Measurements from ENCODE around the gene OTULINL.

Gene OTULINL

GRCh38 chr5:14557791-14558415 lies 23.7 kb upstream of the OTULINL start:
- Histone ChIP-seq H3K36me3 (ENCODE audit: control insufficient read depth, insufficient read depth, low read length) (no peaks in the 10 kb centered on the region), H3K4me1 (ENCODE audit: control insufficient read depth, insufficient read depth, low read length) (no peaks in the 10 kb centered on the region), H3K27me3 (ENCODE audit: control insufficient read depth, insufficient read depth, low read length) (no peaks in the 10 kb centered on the region), H3K9ac (ENCODE audit: low read depth, low read length) (no peak overlapping the region), H3K4me3 (ENCODE audit: low read depth, low read length) (no peak overlapping the region), H3K27ac (ENCODE audit: low read depth, low read length) (no peak overlapping the region), H3K9me3 (ENCODE audit: control insufficient read depth, insufficient read depth, low read length) (no peaks in the 10 kb centered on the region)

DNA sequence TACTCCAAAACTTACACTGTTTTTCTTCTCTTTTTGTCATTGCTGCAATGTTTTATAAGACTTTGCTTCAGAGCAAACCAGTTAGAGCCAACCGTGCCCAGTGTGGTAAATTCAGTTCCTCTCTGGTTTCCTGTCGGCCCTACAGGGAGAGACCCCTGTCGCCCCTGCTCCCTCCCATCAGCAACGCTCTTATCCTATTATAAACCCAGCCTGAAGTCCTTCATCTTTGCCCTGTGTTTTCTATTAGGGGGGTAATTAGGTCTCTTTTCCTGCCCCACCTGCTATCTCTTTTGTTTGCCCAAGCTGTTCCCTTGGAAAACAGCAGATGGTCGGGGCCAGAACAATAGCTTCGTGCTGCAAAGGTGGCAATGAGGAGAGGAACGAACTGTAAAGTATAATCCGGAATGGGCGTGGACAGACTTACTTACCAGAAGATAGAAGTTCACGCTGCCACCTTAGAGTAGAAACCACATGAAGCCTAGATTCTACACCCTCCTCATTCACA lies 21.4 kb upstream of the OTULINL start:
- Histone ChIP-seq H3K4me3 (ENCODE audit: low read depth, low read length) (no peak overlapping the region), H3K27me3 (ENCODE audit: control insufficient read depth, insufficient read depth, low read length) (no peaks in the 10 kb centered on the region), H3K27ac (ENCODE audit: low read depth, low read length) (no peak overlapping the region), H3K9me3 (ENCODE audit: control insufficient read depth, insufficient read depth, low read length) (no peaks in the 10 kb centered on the region), H3K9ac (ENCODE audit: low read depth, low read length) (no peak overlapping the region), H3K36me3 (ENCODE audit: control insufficient read depth, insufficient read depth, low read length) (no peaks in the 10 kb centered on the region), H3K4me1 (ENCODE audit: control insufficient read depth, insufficient read depth, low read length) (no peaks in the 10 kb centered on the region)

DNA sequence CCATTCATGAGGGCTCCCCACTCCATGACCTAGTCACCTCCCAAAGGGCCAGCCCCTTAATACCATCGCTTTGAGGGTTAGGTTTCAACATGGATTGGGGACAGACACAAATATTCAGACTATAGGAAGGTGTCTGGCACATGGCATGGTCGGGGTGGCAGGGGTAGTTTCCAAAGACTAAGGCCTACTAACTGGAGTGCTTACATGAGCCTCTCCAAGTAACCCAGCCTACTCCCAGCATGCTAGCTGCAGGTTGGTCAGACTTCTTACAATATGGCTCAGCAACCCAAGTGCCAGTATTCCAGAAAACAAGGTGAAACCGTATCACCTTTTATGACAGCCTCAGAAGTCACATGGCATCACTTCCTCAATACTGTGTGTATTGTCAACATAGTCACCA lies 19.9 kb upstream of the OTULINL start:
- Histone ChIP-seq H3K9me3 (ENCODE audit: control insufficient read depth, insufficient read depth, low read length) (no peaks in the 10 kb centered on the region), H3K27ac (ENCODE audit: low read depth, low read length) (no peak overlapping the region), H3K36me3 (ENCODE audit: control insufficient read depth, insufficient read depth, low read length) (no peaks in the 10 kb centered on the region), H3K4me3 (ENCODE audit: low read depth, low read length) (no peak overlapping the region), H3K9ac (ENCODE audit: low read depth, low read length) (no peak overlapping the region), H3K4me1 (ENCODE audit: control insufficient read depth, insufficient read depth, low read length) (no peaks in the 10 kb centered on the region), H3K27me3 (ENCODE audit: control insufficient read depth, insufficient read depth, low read length) (no peaks in the 10 kb centered on the region)

DNA sequence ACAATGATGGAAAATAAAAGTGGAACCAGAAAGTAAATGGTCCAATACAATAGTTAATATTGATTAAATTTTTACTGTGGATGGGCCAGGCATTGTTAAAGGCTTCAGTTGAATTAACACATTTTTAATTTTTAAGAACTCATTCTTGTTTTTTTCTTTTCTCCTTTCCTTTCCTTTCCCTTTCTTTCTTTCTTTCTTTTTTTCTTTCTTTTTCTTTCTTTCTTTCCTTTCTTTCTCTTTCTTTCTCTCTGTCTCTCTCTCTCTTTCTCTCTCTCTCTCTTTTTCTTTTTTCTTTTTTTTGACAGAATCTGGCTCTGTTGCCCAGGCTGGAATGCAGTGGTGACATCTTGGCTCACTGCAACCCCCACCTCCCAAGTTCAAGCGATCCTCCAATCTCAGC lies 13.3 kb upstream of the OTULINL start:
- H3K4me3 ChIP-seq (ENCODE audit: low read depth, low read length), result no peak overlapping the region
- no peaks in the 10 kb centered on the region for H3K36me3 ChIP-seq (ENCODE audit: control insufficient read depth, insufficient read depth, low read length)
- peaks cover 3% of the 10 kb centered on the region; the same call in 1 of the 2 replicates for H3K4me1 ChIP-seq (ENCODE audit: control insufficient read depth, insufficient read depth, low read length)
- H3K27me3 ChIP-seq (ENCODE audit: control insufficient read depth, insufficient read depth, low read length), result no peaks in the 10 kb centered on the region
- no peak overlapping the region for H3K27ac ChIP-seq (ENCODE audit: low read depth, low read length)
- H3K9ac ChIP-seq (ENCODE audit: low read depth, low read length), result no peak overlapping the region
- no peaks in the 10 kb centered on the region; the same call in 1 of the 2 replicates for H3K9me3 ChIP-seq (ENCODE audit: control insufficient read depth, insufficient read depth, low read length)

GRCh38 chr5:14569948-14570691 lies 11.5 kb upstream of the OTULINL start:
- no peaks in the 10 kb centered on the region; the same call in 1 of the 2 replicates for H3K9me3 ChIP-seq (ENCODE audit: control insufficient read depth, insufficient read depth, low read length)
- no peaks in the 10 kb centered on the region for H3K27me3 ChIP-seq (ENCODE audit: control insufficient read depth, insufficient read depth, low read length)
- H3K4me1 ChIP-seq (ENCODE audit: control insufficient read depth, insufficient read depth, low read length), result peaks cover 3% of the 10 kb centered on the region; the same call in 1 of the 2 replicates
- H3K36me3 ChIP-seq (ENCODE audit: control insufficient read depth, insufficient read depth, low read length), result no peaks in the 10 kb centered on the region
- H3K9ac ChIP-seq (ENCODE audit: low read depth, low read length), result no peak overlapping the region
- no peak overlapping the region for H3K27ac ChIP-seq (ENCODE audit: low read depth, low read length)
- no peak overlapping the region for H3K4me3 ChIP-seq (ENCODE audit: low read depth, low read length)

DNA sequence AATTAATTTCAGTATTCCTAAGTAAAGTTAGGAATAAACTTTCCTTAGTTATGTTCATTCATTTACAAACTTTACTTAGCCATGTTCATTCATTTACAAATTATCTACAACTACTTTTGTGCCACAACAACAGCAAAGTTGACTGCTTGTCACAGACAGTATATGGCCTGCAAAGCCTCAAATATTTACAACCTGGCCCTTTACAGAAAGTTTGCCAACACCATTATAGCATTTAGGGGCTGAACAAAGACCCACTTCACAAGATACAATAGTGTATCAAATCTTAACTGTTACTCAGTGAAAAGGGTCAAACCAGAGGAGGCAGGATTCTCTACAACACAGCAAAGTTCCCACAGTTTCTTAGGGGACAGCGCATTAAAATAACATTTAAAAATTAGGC lies 9.7 kb upstream of the OTULINL start:
- Histone ChIP-seq H3K9ac (ENCODE audit: low read depth, low read length) (no peak overlapping the region), H3K27me3 (ENCODE audit: control insufficient read depth, insufficient read depth, low read length) (no peaks in the 10 kb centered on the region), H3K4me3 (ENCODE audit: low read depth, low read length) (no peak overlapping the region), H3K27ac (ENCODE audit: low read depth, low read length) (no peak overlapping the region), H3K9me3 (ENCODE audit: control insufficient read depth, insufficient read depth, low read length) (no peaks in the 10 kb centered on the region; the same call in 1 of the 2 replicates), H3K4me1 (ENCODE audit: control insufficient read depth, insufficient read depth, low read length) (peaks cover 3% of the 10 kb centered on the region; the same call in 1 of the 2 replicates), H3K36me3 (ENCODE audit: control insufficient read depth, insufficient read depth, low read length) (no peaks in the 10 kb centered on the region)

GRCh38 chr5:14572385-14572784 lies 9.2 kb upstream of the OTULINL start:
- peaks cover 3% of the 10 kb centered on the region; the same call in 1 of the 2 replicates for H3K4me1 ChIP-seq (ENCODE audit: control insufficient read depth, insufficient read depth, low read length)
- H3K36me3 ChIP-seq (ENCODE audit: control insufficient read depth, insufficient read depth, low read length), result no peaks in the 10 kb centered on the region
- no peak overlapping the region for H3K27ac ChIP-seq (ENCODE audit: low read depth, low read length)
- no peak overlapping the region for H3K4me3 ChIP-seq (ENCODE audit: low read depth, low read length)
- no peaks in the 10 kb centered on the region; the same call in 1 of the 2 replicates for H3K9me3 ChIP-seq (ENCODE audit: control insufficient read depth, insufficient read depth, low read length)
- H3K27me3 ChIP-seq (ENCODE audit: control insufficient read depth, insufficient read depth, low read length), result no peaks in the 10 kb centered on the region
- H3K9ac ChIP-seq (ENCODE audit: low read depth, low read length), result no peak overlapping the region

- H3K9me3 ChIP-seq (ENCODE audit: control insufficient read depth, insufficient read depth, low read length), result no peaks in the 10 kb centered on the region; the same call in 1 of the 2 replicates
- no peaks in the 10 kb centered on the region for H3K36me3 ChIP-seq (ENCODE audit: control insufficient read depth, insufficient read depth, low read length)
- no peak overlapping the region for H3K4me3 ChIP-seq (ENCODE audit: low read depth, low read length)
- no peaks in the 10 kb centered on the region for H3K27me3 ChIP-seq (ENCODE audit: control insufficient read depth, insufficient read depth, low read length)
- H3K27ac ChIP-seq (ENCODE audit: low read depth, low read length), result no peak overlapping the region
- no peak overlapping the region for H3K9ac ChIP-seq (ENCODE audit: low read depth, low read length)
- peaks cover 3% of the 10 kb centered on the region; the same call in 1 of the 2 replicates for H3K4me1 ChIP-seq (ENCODE audit: control insufficient read depth, insufficient read depth, low read length)
Measured at GRCh38 chr5:14572836-14573235, 8.8 kb upstream of the OTULINL start.

- H3K27ac ChIP-seq (ENCODE audit: low read depth, low read length), result no peak overlapping the region
- H3K9me3 ChIP-seq (ENCODE audit: control insufficient read depth, insufficient read depth, low read length), result no peaks in the 10 kb centered on the region; the same call in 1 of the 2 replicates
- no peak overlapping the region for H3K4me3 ChIP-seq (ENCODE audit: low read depth, low read length)
- H3K9ac ChIP-seq (ENCODE audit: low read depth, low read length), result no peak overlapping the region
- no peaks in the 10 kb centered on the region for H3K36me3 ChIP-seq (ENCODE audit: control insufficient read depth, insufficient read depth, low read length)
- H3K27me3 ChIP-seq (ENCODE audit: control insufficient read depth, insufficient read depth, low read length), result no peaks in the 10 kb centered on the region
- H3K4me1 ChIP-seq (ENCODE audit: control insufficient read depth, insufficient read depth, low read length), result peaks cover 3% of the 10 kb centered on the region; the same call in 1 of the 2 replicates
Measured at GRCh38 chr5:14574096-14574495, 7.5 kb upstream of the OTULINL start.

DNA sequence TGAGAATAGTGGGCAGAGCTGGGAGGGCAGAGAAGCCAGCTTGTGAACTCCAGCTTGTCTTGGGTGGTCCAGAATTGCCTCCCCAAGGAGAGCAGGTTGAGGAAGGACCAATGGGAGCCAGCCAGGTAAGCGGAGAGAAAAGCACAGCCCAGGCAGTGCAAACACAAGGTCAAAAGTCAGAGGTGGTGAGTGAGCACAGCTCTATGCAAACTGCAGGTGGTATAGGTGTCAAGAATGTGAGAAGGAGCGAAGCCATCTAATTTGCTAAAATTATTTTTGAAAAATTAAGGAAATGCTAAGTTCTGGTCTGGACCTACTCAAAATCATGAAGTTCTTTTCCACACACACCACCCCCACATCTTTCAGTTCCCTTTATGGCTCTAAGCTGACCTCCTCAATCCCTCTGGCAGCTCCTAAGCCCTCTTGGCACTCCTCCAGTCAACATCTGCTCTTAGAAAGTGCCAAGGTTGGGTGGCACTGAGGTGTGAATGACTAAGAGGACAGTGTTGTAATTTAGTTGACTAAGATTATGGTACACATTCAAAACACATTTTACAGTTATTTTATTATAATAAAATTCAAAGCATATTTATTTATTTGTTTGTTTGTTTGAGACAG lies 6.6 kb upstream of the OTULINL start:
- no peaks in the 10 kb centered on the region; the same call in 1 of the 2 replicates for H3K9me3 ChIP-seq (ENCODE audit: control insufficient read depth, insufficient read depth, low read length)
- H3K27ac ChIP-seq (ENCODE audit: low read depth, low read length), result no peak overlapping the region
- no peaks in the 10 kb centered on the region for H3K36me3 ChIP-seq (ENCODE audit: control insufficient read depth, insufficient read depth, low read length)
- peaks cover 3% of the 10 kb centered on the region; the same call in 1 of the 2 replicates for H3K4me1 ChIP-seq (ENCODE audit: control insufficient read depth, insufficient read depth, low read length)
- no peak overlapping the region for H3K4me3 ChIP-seq (ENCODE audit: low read depth, low read length)
- no peak overlapping the region for H3K9ac ChIP-seq (ENCODE audit: low read depth, low read length)
- H3K27me3 ChIP-seq (ENCODE audit: control insufficient read depth, insufficient read depth, low read length), result peaks cover 8% of the 10 kb centered on the region

Measured in HUES48 (cell line).